SK-N-SH (cell line): ENCODE data around the gene CPB2.

ENCODE experiments used
- CHD2 ChIP-seq: fragments of 150-350 bp; IDR thresholded peaks from 2 replicates; pipeline ENCODE4 v1.6.1; 2018; ENCODE audit warnings: low read length; ENCODE audit not compliant: partially characterized antibody
- ELF1 ChIP-seq: IDR thresholded peaks from 2 replicates; pipeline ENCODE4 v1.4.0; 2012
- EZH2phosphoT487 ChIP-seq: fragments of 200-600 bp; sonication (generic); IDR thresholded peaks from 2 replicates; pipeline ENCODE4 v1.6.1; 2017; ENCODE audit warnings: low read depth, mixed run types, mild to moderate bottlenecking, antibody characterized with exemption, moderate library complexity, borderline replicate concordance
- JUND ChIP-seq: IDR thresholded peaks from 2 replicates; pipeline ENCODE4 v1.4.0; 2012
- MAX ChIP-seq: IDR thresholded peaks from 2 replicates; pipeline ENCODE4 v1.4.0; 2012; ENCODE audit warnings: low read depth
- NFIC ChIP-seq: IDR thresholded peaks from 2 replicates; pipeline ENCODE4 v1.4.0; 2012; ENCODE audit warnings: borderline replicate concordance
- POLR2AphosphoS5 ChIP-seq: IDR thresholded peaks from 2 replicates; pipeline ENCODE4 v1.6.1; 2012; ENCODE audit warnings: low read depth, low read length
- SMC3 ChIP-seq: IDR thresholded peaks from 2 replicates; pipeline ENCODE4 v1.6.1; 2012; ENCODE audit warnings: low read depth, low read length, improper control_type of control experiment
- YY1 ChIP-seq: IDR thresholded peaks from 2 replicates; pipeline ENCODE4 v1.4.0; 2012; ENCODE audit warnings: low read depth, mild to moderate bottlenecking
- TF ChIP-seq, protein P1 (sequence below): fragments of 200-600 bp; sonication (generic); IDR thresholded peaks from 2 replicates; pipeline ENCODE4 v1.6.1; 2017; ENCODE audit warnings: antibody characterized with exemption, mild to moderate bottlenecking, moderate library complexity
- TF ChIP-seq, protein P2 (sequence below): IDR thresholded peaks from 2 replicates; pipeline ENCODE4 v1.6.1; 2012; ENCODE audit warnings: mild to moderate bottlenecking, low read depth, low read length, moderate library complexity
- TF ChIP-seq, protein P3 (sequence below): IDR thresholded peaks from 2 replicates; pipeline ENCODE4 v1.4.0; 2012; ENCODE audit warnings: low read depth, borderline replicate concordance

DNA sequence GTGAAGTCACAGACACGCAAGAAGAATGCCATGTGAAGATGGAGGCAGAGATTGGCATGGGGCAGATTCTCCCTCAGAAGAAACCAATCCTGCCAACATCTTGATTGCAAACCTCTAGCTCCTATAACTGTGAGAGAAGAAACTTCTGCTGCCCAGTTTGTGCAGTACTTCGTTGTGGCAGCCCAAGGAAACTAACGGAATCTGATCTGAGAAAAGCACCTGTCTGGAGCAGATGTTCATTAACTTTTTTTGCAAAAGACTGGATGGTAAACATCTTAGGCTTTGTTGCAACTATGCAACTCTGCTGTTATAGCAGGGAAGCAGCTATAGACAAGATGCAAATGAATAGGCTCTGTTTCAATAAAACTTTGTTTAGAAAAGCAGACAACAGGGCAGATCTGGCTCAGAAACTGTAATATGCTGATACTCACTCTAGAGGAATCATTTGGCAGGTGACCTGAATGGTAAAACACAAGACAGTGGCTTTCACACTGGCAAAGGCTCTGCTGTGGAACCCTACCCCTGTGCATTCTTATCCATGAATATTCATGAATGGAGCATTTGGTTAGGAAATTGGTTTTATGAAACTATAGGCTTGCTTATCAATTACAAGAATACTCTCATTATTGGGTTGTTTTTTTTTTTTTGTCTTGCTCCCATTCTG, 25.3 kb upstream of the CPB2 start:
- TF ChIP-seq, protein P1, sequence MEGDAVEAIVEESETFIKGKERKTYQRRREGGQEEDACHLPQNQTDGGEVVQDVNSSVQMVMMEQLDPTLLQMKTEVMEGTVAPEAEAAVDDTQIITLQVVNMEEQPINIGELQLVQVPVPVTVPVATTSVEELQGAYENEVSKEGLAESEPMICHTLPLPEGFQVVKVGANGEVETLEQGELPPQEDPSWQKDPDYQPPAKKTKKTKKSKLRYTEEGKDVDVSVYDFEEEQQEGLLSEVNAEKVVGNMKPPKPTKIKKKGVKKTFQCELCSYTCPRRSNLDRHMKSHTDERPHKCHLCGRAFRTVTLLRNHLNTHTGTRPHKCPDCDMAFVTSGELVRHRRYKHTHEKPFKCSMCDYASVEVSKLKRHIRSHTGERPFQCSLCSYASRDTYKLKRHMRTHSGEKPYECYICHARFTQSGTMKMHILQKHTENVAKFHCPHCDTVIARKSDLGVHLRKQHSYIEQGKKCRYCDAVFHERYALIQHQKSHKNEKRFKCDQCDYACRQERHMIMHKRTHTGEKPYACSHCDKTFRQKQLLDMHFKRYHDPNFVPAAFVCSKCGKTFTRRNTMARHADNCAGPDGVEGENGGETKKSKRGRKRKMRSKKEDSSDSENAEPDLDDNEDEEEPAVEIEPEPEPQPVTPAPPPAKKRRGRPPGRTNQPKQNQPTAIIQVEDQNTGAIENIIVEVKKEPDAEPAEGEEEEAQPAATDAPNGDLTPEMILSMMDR: no peak
- TF ChIP-seq, protein P2, sequence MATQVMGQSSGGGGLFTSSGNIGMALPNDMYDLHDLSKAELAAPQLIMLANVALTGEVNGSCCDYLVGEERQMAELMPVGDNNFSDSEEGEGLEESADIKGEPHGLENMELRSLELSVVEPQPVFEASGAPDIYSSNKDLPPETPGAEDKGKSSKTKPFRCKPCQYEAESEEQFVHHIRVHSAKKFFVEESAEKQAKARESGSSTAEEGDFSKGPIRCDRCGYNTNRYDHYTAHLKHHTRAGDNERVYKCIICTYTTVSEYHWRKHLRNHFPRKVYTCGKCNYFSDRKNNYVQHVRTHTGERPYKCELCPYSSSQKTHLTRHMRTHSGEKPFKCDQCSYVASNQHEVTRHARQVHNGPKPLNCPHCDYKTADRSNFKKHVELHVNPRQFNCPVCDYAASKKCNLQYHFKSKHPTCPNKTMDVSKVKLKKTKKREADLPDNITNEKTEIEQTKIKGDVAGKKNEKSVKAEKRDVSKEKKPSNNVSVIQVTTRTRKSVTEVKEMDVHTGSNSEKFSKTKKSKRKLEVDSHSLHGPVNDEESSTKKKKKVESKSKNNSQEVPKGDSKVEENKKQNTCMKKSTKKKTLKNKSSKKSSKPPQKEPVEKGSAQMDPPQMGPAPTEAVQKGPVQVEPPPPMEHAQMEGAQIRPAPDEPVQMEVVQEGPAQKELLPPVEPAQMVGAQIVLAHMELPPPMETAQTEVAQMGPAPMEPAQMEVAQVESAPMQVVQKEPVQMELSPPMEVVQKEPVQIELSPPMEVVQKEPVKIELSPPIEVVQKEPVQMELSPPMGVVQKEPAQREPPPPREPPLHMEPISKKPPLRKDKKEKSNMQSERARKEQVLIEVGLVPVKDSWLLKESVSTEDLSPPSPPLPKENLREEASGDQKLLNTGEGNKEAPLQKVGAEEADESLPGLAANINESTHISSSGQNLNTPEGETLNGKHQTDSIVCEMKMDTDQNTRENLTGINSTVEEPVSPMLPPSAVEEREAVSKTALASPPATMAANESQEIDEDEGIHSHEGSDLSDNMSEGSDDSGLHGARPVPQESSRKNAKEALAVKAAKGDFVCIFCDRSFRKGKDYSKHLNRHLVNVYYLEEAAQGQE: no peak
- TF ChIP-seq MAX (no peak), ELF1 (no peak), CHD2 (no peak), YY1 (no peak), NFIC (no peak), EZH2phosphoT487 (no peak), JUND (no peak), SMC3 (no peak), POLR2AphosphoS5 (no peak)
- TF ChIP-seq, protein P3, sequence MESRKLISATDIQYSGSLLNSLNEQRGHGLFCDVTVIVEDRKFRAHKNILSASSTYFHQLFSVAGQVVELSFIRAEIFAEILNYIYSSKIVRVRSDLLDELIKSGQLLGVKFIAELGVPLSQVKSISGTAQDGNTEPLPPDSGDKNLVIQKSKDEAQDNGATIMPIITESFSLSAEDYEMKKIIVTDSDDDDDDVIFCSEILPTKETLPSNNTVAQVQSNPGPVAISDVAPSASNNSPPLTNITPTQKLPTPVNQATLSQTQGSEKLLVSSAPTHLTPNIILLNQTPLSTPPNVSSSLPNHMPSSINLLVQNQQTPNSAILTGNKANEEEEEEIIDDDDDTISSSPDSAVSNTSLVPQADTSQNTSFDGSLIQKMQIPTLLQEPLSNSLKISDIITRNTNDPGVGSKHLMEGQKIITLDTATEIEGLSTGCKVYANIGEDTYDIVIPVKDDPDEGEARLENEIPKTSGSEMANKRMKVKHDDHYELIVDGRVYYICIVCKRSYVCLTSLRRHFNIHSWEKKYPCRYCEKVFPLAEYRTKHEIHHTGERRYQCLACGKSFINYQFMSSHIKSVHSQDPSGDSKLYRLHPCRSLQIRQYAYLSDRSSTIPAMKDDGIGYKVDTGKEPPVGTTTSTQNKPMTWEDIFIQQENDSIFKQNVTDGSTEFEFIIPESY: no peak
